GM19193 (cell line): Measurements from ENCODE around the gene PLA2G2C.

Experiments
- POLR2A ChIP-seq: IDR thresholded peaks from 4 replicates; pipeline ENCODE4 v1.6.1; 2011; ENCODE audit not compliant: insufficient read depth, insufficient read length; ENCODE audit errors: extremely low read depth

The PLA2G2C gene

GRCh38 chr1:20212685-20213331 lies 26.5 kb upstream of the PLA2G2C start:
- TF ChIP-seq POLR2A, result no peak

GRCh38 chr1:20212085-20212684 lies 25.9 kb upstream of the PLA2G2C start:
- TF ChIP-seq POLR2A, result no peak

GRCh38 chr1:20211511-20211931 lies 25.2 kb upstream of the PLA2G2C start:
- TF ChIP-seq POLR2A, result no peak

- no peak for TF ChIP-seq POLR2A
Measured at GRCh38 chr1:20210736-20211460, 24.6 kb upstream of the PLA2G2C start.

- TF ChIP-seq POLR2A, result no peak
Measured at GRCh38 chr1:20209471-20209870, 23.2 kb upstream of the PLA2G2C start.

GRCh38 chr1:20207546-20207945 lies 21.2 kb upstream of the PLA2G2C start:
- TF ChIP-seq POLR2A, result no peak

GRCh38 chr1:20202166-20202565 lies 15.8 kb upstream of the PLA2G2C start:
- TF ChIP-seq POLR2A, result no peak

- no peak for TF ChIP-seq POLR2A
Measured at GRCh38 chr1:20200966-20201365, 14.6 kb upstream of the PLA2G2C start.

GRCh38 chr1:20199840-20200239 lies 13.5 kb upstream of the PLA2G2C start:
- no peak for TF ChIP-seq POLR2A

GRCh38 chr1:20199403-20199802 lies 13.1 kb upstream of the PLA2G2C start:
- TF ChIP-seq POLR2A, result no peak

- no peak for TF ChIP-seq POLR2A
Measured at GRCh38 chr1:20198918-20199317, 12.6 kb upstream of the PLA2G2C start.

- TF ChIP-seq POLR2A, result no peak
Measured at GRCh38 chr1:20198296-20198695, 12.0 kb upstream of the PLA2G2C start.

GRCh38 chr1:20197329-20197791 lies 11.0 kb upstream of the PLA2G2C start:
- TF ChIP-seq POLR2A, result no peak

- no peak for TF ChIP-seq POLR2A
Measured at GRCh38 chr1:20195462-20195780, 9.1 kb upstream of the PLA2G2C start.

GRCh38 chr1:20194757-20195461 lies 8.6 kb upstream of the PLA2G2C start:
- TF ChIP-seq POLR2A, result no peak
